K562 (cell line): ENCODE results near the gene RNU5D-1. TPM values are rescaled to one million over a fixed set of nuclear protein-coding genes. Genes with fewer than 3 reads are reported as not detected.

ENCODE experiments used
- CBX8 ChIP-seq: fragments of 200-600 bp; sonication (generic); IDR thresholded peaks from 2 replicates; pipeline ENCODE4 v1.6.1; 2012; ENCODE audit warnings: borderline replicate concordance, mixed run types, low read depth, mild to moderate bottlenecking, moderate library complexity, mixed read lengths, low read length, control low read depth, inconsistent platforms; ENCODE audit not compliant: poor library complexity, severe bottlenecking; ENCODE audit errors: extremely low read depth
- CEBPG ChIP-seq, 3 experiments: fragments of 200-800 bp in 1 of 3; sonication (Bioruptor generic) in 1 of 3; sonication (generic) in 1 of 3; formaldehyde crosslinking in 1 of 3; IDR thresholded peaks in 2 of 3; conservative IDR thresholded peaks in 1 of 3; 2 replicates each; pipeline versions ENCODE4 v1.6.1 to v1.8.0; 2016 to 2022; ENCODE audit warnings: missing compliant biosample characterization in 2 of 3, missing genetic modification characterization in 2 of 3, mild to moderate bottlenecking in 1 of 3, missing genetic modification reagents in 1 of 3
- EHMT2 ChIP-seq: fragments of 450-650 bp; IDR thresholded peaks from 2 replicates; pipeline ENCODE4 v1.6.1; 2018; ENCODE audit warnings: antibody characterized with exemption
- ELF4 ChIP-seq: fragments of 450-650 bp; formaldehyde crosslinking; IDR thresholded peaks from 2 replicates; pipeline ENCODE4 v1.4.0; 2022; ENCODE audit warnings: missing genetic modification characterization
- GATAD2A ChIP-seq: fragments of 450-650 bp; IDR thresholded peaks from 2 replicates; pipeline ENCODE4 v1.6.1; 2017
- HNRNPK ChIP-seq: fragments of 200-400 bp; formaldehyde crosslinking; IDR thresholded peaks from one replicate; pipeline ENCODE4 v1.6.1; 2018; ENCODE audit warnings: mild to moderate bottlenecking, low read depth, low read length; ENCODE audit not compliant: poor library complexity, severe bottlenecking
- IFI16 ChIP-seq: fragments of 250-450 bp; sonication (Bioruptor Pico); IDR thresholded peaks from 2 replicates; pipeline ENCODE4 v2.1.2; 2022; ENCODE audit warnings: mild to moderate bottlenecking, inconsistent platforms
- KAT7 ChIP-seq: sonication (generic); formaldehyde crosslinking; IDR thresholded peaks from 2 replicates; pipeline ENCODE4 v1.8.0; 2022; ENCODE audit warnings: missing genetic modification reagents, mild to moderate bottlenecking, borderline replicate concordance
- KHSRP ChIP-seq: fragments of 450-650 bp; IDR thresholded peaks from 2 replicates; pipeline ENCODE4 v1.6.1; 2017
- LCOR ChIP-seq: sonication (generic); formaldehyde crosslinking; IDR thresholded peaks from 2 replicates; pipeline ENCODE4 v1.8.0; 2022; ENCODE audit warnings: mild to moderate bottlenecking, missing genetic modification reagents
- MAX ChIP-seq: sonication (generic); formaldehyde crosslinking; IDR thresholded peaks from 2 replicates; pipeline ENCODE4 v1.9.0; 2022; ENCODE audit warnings: mild to moderate bottlenecking, missing genetic modification reagents
- NR2C2 ChIP-seq, 2 experiments: fragments of 200-800 bp in 1 of 2; sonication (Bioruptor generic) in 1 of 2; sonication (generic) in 1 of 2; formaldehyde crosslinking in 1 of 2; IDR thresholded peaks; 2 replicates each; pipeline versions ENCODE4 v1.6.1 to v1.8.0; 2016 to 2022; ENCODE audit warnings: mild to moderate bottlenecking in 1 of 2, missing compliant biosample characterization in 1 of 2, missing genetic modification characterization in 1 of 2, missing genetic modification reagents in 1 of 2
- NRF1 ChIP-seq, 2 experiments: fragments of 450-650 bp; IDR thresholded peaks in 1 of 2; conservative IDR thresholded peaks in 1 of 2; 2 replicates each; pipeline ENCODE4 v1.6.1; 2014; ENCODE audit warnings: mild to moderate bottlenecking in 2 of 2
- RBM15 ChIP-seq: fragments of 200-400 bp; formaldehyde crosslinking; IDR thresholded peaks from 2 replicates; pipeline ENCODE4 v1.6.1; 2018; ENCODE audit warnings: mild to moderate bottlenecking, low read length, moderate library complexity; ENCODE audit not compliant: insufficient read depth
- TGIF2 ChIP-seq: sonication (generic); formaldehyde crosslinking; IDR thresholded peaks from 2 replicates; pipeline ENCODE4 v1.8.1; 2022; ENCODE audit warnings: mild to moderate bottlenecking, missing genetic modification reagents, moderate library complexity
- TSC22D4 ChIP-seq: fragments of 450-650 bp; IDR thresholded peaks from 2 replicates; pipeline ENCODE4 v1.6.1; 2016; ENCODE audit warnings: missing genetic modification characterization, missing biosample characterization, control low read depth
- ZNF232 ChIP-seq: sonication (generic); formaldehyde crosslinking; IDR thresholded peaks from 2 replicates; pipeline ENCODE4 v1.8.0; 2022; ENCODE audit warnings: mild to moderate bottlenecking, missing genetic modification reagents
- polyA plus RNA-seq, 8 experiments: library from polyadenylated mRNA; depleted of rRNA in 4 of 8; stranded (reverse) in 5 of 8; unstranded in 3 of 8; fragments of >200 nt; fragmentation: Nextera tagmentation in 2 of 8; fragmentation: Illumina TruSeq in 1 of 8; extraction: Ambion mirVana in 2 of 8; extraction: Trizol in 1 of 8; gene quantifications; 2 replicates each; pipeline versions ENCODE4 v1.2.1 to v1.2.3, GENCODE V29; 2011 to 2014; ENCODE audit warnings: inconsistent platforms in 1 of 8, missing spikeins in 1 of 8
- total RNA-seq, 7 experiments: library from RNA; depleted of rRNA in 6 of 7; stranded (reverse); fragments of >200 nt in 6 of 7; fragmentation: Illumina TruSeq in 2 of 7; extraction: Trizol in 2 of 7; gene quantifications; 2 replicates each; pipeline versions ENCODE4 v1.2.1 to v1.2.3, GENCODE V29; 2011 to 2021; ENCODE audit warnings: low replicate concordance in 1 of 7
- TF ChIP-seq, protein P1 (sequence below): fragments of 450-650 bp; formaldehyde crosslinking; IDR thresholded peaks from 2 replicates; pipeline ENCODE4 v1.4.0; 2022; ENCODE audit warnings: missing genetic modification characterization
- TF ChIP-seq, protein P2 (sequence below): sonication (generic); formaldehyde crosslinking; IDR thresholded peaks from 2 replicates; pipeline ENCODE4 v1.8.1; 2022; ENCODE audit warnings: missing genetic modification reagents
- TF ChIP-seq, protein P3 (sequence below): sonication (generic); formaldehyde crosslinking; IDR thresholded peaks from 2 replicates; pipeline ENCODE4 v1.8.0; 2022; ENCODE audit warnings: mild to moderate bottlenecking, missing genetic modification reagents, borderline replicate concordance

Gene RNU5D-1
- total and polyA plus RNA-seq, 9 of the 15 experiments (the other 6 are each of a cell fraction or from before 2014, with no cell fraction given): under 0.01 TPM; not detected in 8

DNA sequence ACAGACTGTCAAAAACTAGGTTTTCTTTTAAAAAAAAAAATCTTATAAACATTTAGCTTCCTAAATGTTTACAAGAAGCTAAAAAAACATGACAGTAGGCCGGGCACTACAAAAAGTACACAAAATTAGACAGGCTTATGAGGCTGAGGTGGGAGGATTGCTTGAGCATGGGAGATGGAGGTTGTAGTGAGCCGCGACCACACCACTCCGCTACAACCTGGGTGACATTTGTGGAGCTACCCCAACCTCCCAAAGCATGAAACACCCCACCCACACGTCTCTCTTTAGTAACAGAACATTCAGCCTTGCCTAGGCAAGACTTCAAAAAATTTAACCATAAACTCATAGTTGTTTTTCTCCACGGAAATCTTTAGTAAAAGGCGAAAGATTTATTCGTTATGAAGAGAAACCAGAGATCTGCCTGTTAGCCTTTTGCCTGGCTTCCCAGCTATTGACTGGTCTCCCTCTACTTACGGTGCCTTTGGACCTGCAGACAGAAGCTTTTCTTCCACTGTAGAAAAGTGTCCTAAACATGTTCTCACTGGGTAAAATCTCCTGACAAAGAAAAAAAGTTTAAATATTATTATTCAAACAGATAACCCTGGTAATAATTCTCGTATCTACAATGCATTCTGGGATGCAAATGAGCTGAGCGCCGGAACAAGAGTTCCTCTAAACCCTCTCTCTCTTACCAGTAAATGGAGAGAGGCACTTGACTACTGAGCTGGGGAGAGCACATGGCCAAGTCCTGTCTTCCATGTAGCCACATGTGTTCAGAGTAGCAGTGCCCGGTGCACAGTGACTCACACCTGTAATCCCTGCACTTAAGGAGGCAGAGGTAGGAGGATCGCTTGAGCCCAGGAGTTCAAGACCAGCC lies 9.2 kb downstream of the RNU5D-1 start (continued):
- TF ChIP-seq MAX (CRISPR knock-in tag): peak; percentile 88
- TF ChIP-seq IFI16 (CRISPR knock-in tag): no peak
- TF ChIP-seq TGIF2: peak; percentile 92; the same call in 1 of the 2 replicates
- peak; percentile 94 for TF ChIP-seq KHSRP
- no peak for TF ChIP-seq TSC22D4
- TF ChIP-seq LCOR: peak; percentile 97
- 0 out of 2 replicates have a peak, but pooled peaks have one; percentile 50 for TF ChIP-seq EHMT2
- TF ChIP-seq KAT7 (CRISPR knock-in tag): peak; percentile 90; the same call in 1 of the 2 replicates
- peak; percentile 100 for TF ChIP-seq ELF4 (CRISPR knock-in tag)
- TF ChIP-seq, protein P1, sequence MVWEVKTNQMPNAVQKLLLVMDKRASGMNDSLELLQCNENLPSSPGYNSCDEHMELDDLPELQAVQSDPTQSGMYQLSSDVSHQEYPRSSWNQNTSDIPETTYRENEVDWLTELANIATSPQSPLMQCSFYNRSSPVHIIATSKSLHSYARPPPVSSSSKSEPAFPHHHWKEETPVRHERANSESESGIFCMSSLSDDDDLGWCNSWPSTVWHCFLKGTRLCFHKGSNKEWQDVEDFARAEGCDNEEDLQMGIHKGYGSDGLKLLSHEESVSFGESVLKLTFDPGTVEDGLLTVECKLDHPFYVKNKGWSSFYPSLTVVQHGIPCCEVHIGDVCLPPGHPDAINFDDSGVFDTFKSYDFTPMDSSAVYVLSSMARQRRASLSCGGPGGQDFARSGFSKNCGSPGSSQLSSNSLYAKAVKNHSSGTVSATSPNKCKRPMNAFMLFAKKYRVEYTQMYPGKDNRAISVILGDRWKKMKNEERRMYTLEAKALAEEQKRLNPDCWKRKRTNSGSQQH (CRISPR knock-in tag): peak; percentile 100
- TF ChIP-seq NRF1 (conservative IDR thresholded peaks at IDR 0.05 in 1 of 2, IDR thresholded peaks at IDR 0.05 in 1 of 2): peak; percentile 22 to 40; a peak in 3 of 4 replicates
- TF ChIP-seq CEBPG (CRISPR knock-in tag; IDR thresholded peaks at IDR 0.05): no peak; the same call in 1 of the 2 replicates
- peak in 1 of 2 experiments; percentile 36; a peak in 1 of 4 replicates for TF ChIP-seq CEBPG (tag; conservative IDR thresholded peaks at IDR 0.05 in 1 of 2, IDR thresholded peaks at IDR 0.05 in 1 of 2)
- peak; percentile 89 for TF ChIP-seq NR2C2 (CRISPR knock-in tag; IDR thresholded peaks at IDR 0.05)
- peak; percentile 82 for TF ChIP-seq NR2C2 (tag; IDR thresholded peaks at IDR 0.05)
- TF ChIP-seq, protein P2, sequence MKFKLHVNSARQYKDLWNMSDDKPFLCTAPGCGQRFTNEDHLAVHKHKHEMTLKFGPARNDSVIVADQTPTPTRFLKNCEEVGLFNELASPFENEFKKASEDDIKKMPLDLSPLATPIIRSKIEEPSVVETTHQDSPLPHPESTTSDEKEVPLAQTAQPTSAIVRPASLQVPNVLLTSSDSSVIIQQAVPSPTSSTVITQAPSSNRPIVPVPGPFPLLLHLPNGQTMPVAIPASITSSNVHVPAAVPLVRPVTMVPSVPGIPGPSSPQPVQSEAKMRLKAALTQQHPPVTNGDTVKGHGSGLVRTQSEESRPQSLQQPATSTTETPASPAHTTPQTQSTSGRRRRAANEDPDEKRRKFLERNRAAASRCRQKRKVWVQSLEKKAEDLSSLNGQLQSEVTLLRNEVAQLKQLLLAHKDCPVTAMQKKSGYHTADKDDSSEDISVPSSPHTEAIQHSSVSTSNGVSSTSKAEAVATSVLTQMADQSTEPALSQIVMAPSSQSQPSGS (CRISPR knock-in tag): no peak
- no peak for TF ChIP-seq RBM15
- no peak for TF ChIP-seq CBX8
- peak; percentile 0 for TF ChIP-seq HNRNPK
- TF ChIP-seq, protein P3, sequence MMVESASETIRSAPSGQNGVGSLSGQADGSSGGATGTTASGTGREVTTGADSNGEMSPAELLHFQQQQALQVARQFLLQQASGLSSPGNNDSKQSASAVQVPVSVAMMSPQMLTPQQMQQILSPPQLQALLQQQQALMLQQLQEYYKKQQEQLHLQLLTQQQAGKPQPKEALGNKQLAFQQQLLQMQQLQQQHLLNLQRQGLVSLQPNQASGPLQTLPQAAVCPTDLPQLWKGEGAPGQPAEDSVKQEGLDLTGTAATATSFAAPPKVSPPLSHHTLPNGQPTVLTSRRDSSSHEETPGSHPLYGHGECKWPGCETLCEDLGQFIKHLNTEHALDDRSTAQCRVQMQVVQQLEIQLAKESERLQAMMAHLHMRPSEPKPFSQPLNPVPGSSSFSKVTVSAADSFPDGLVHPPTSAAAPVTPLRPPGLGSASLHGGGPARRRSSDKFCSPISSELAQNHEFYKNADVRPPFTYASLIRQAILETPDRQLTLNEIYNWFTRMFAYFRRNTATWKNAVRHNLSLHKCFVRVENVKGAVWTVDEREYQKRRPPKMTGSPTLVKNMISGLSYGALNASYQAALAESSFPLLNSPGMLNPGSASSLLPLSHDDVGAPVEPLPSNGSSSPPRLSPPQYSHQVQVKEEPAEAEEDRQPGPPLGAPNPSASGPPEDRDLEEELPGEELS (CRISPR knock-in tag): peak; percentile 96
- TF ChIP-seq GATAD2A: peak; percentile 99
- TF ChIP-seq ZNF232 (CRISPR knock-in tag): peak; percentile 92
